OCI-LY7 (cell line): ENCODE data around the gene AGBL4. TPM values are rescaled to one million over a fixed set of nuclear protein-coding genes. Genes with fewer than 3 reads are reported as not detected.

Source experiments
- BruUV-seq: library from RNA; stranded (reverse); fragments of 400-500 nt; replicated peaks from 2 replicates; lab custom pipeline; 2021; lab: Mats Ljungman, UMichigan
- CTCF ChIA-PET: fragments of 300-600 bp; sonication (Branson Sonifier 250); formaldehyde crosslinking; loops from one replicate; lab custom pipeline; 2022; ENCODE audit warnings: antibody characterized with exemption; ENCODE audit not compliant: unreplicated experiment; lab: Charles Lee
- POLR2A ChIA-PET: fragments of 300-600 bp; sonication (Branson Sonifier 250); formaldehyde crosslinking; loops from one replicate; lab custom pipeline; 2022; ENCODE audit warnings: antibody characterized with exemption; lab: Charles Lee
- DNase-seq: peaks from one replicate; pipeline ENCODE4 v3.0.0-alpha.2; 2015; ENCODE audit warnings: low spot score
- H2AFZ ChIP-seq: fragments of 200-600 bp; sonication (generic), shearing (Covaris generic); 2 replicates; pipeline ENCODE4 v1.6.1; 2014; ENCODE audit warnings: mild to moderate bottlenecking, antibody characterized with exemption, low read length, moderate library complexity
- H3K27ac ChIP-seq: fragments of 200-600 bp; sonication (generic); 2 replicates; pipeline ENCODE4 v1.5.1; 2014; ENCODE audit warnings: mixed run types, low read depth, mild to moderate bottlenecking, moderate library complexity, low read length, inconsistent platforms; ENCODE audit not compliant: poor library complexity, severe bottlenecking
- H3K36me3 ChIP-seq: fragments of 200-600 bp; sonication (generic); 2 replicates; pipeline ENCODE4 v1.6.1; 2014; ENCODE audit warnings: mild to moderate bottlenecking, antibody characterized with exemption, low read length, moderate library complexity, mixed read lengths; ENCODE audit not compliant: insufficient read depth
- H3K4me1 ChIP-seq: fragments of 200-600 bp; sonication (generic); 2 replicates; pipeline ENCODE4 v1.5.1; 2014; ENCODE audit warnings: mild to moderate bottlenecking, low read length; ENCODE audit not compliant: insufficient read depth, poor library complexity, severe bottlenecking
- H3K4me2 ChIP-seq: fragments of 200-600 bp; sonication (generic); 2 replicates; pipeline ENCODE4 v1.6.1; 2014; ENCODE audit warnings: mild to moderate bottlenecking, low read length
- H3K4me3 ChIP-seq: fragments of 200-600 bp; sonication (generic); 2 replicates; pipeline ENCODE4 v1.5.1; 2014; ENCODE audit warnings: mild to moderate bottlenecking, low read depth, low read length; ENCODE audit not compliant: poor library complexity, severe bottlenecking
- H3K79me2 ChIP-seq: fragments of 200-600 bp; sonication (generic); 2 replicates; pipeline ENCODE4 v1.6.1; 2016; ENCODE audit warnings: low read depth, mild to moderate bottlenecking, low read length, moderate library complexity, mixed read lengths; ENCODE audit not compliant: insufficient read depth
- H3K9me2 ChIP-seq: fragments of 200-600 bp; sonication (generic); 2 replicates; pipeline ENCODE4 v1.6.1; 2016; ENCODE audit warnings: mild to moderate bottlenecking, low read length, mixed read lengths; ENCODE audit not compliant: insufficient read depth
- H3K9me3 ChIP-seq: fragments of 200-600 bp; sonication (generic); 2 replicates; pipeline ENCODE4 v1.6.1; 2014; ENCODE audit warnings: mild to moderate bottlenecking, mixed run types, low read length, mixed read lengths
- H4K20me1 ChIP-seq: fragments of 200-600 bp; sonication (generic); 2 replicates; pipeline ENCODE4 v1.6.1; 2014; ENCODE audit warnings: mild to moderate bottlenecking, antibody characterized with exemption, low read length, moderate library complexity, mixed read lengths; ENCODE audit not compliant: insufficient read depth
- EZH2phosphoT487 ChIP-seq: fragments of 200-600 bp; sonication (generic); IDR thresholded peaks from 2 replicates; pipeline ENCODE4 v1.6.1; 2018; ENCODE audit warnings: low read depth, borderline replicate concordance, mild to moderate bottlenecking, mixed run types, antibody characterized with exemption, low read length, moderate library complexity, mixed read lengths
- intact Hi-C: fragments of 100-400 bp; cut with micrococcal nuclease; formaldehyde crosslinking; loops from one replicate; pipeline ENCODE4 v1.10.0; 2022; ENCODE audit not compliant: unreplicated experiment
- total RNA-seq, 2 experiments: library from RNA; depleted of rRNA in 1 of 2; stranded (reverse); fragments of >200 nt in 1 of 2; shearing (Covaris generic) in 1 of 2; gene quantifications; 2 replicates each; pipeline ENCODE4 v1.2.3, GENCODE V29; 2014 to 2022
- TF ChIP-seq, protein P1 (sequence below): fragments of 200-600 bp; sonication (generic); conservative IDR thresholded peaks from 2 replicates; pipeline ENCODE4 v1.5.1; 2014; ENCODE audit warnings: mild to moderate bottlenecking, antibody characterized with exemption, low read length, moderate library complexity, mixed read lengths

AGBL4 gene
- total RNA-seq, 2 experiments from 2014 or later: not detected

DNA sequence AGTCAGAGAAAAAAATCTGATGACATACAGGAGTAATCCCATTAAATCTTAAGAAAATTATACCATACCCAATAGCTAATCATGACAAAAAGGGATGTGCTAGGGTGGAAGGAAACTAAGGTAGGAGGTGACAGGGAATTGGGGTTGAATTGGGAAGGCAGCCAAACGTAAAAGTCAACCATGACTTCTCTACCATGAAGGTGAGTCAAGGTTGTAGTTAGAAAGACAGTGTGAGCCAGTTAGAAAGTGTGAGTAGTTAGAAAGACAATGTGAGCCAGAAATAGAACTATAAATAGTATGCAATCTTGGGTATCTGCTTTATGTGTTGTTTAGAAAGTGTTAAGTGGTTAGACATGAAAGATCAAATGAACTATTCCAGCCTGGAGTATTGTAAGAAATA, 556.8 kb downstream of the AGBL4 start:
- no peaks in the 10 kb centered on the region for H3K79me2 ChIP-seq
- H3K4me2 ChIP-seq: no peak overlapping the region
- DNase-seq: no peak
- CTCF ChIA-PET: no interaction called here
- H3K36me3 ChIP-seq: no peaks in the 10 kb centered on the region
- H3K9me2 ChIP-seq: no peaks in the 10 kb centered on the region
- H3K9me3 ChIP-seq: no peaks in the 10 kb centered on the region
- intact Hi-C loops: no loop called here
- no peak overlapping the region for H3K4me3 ChIP-seq
- H3K27ac ChIP-seq: no peak overlapping the region
- H2AFZ ChIP-seq: no peak overlapping the region
- TF ChIP-seq, protein P1, sequence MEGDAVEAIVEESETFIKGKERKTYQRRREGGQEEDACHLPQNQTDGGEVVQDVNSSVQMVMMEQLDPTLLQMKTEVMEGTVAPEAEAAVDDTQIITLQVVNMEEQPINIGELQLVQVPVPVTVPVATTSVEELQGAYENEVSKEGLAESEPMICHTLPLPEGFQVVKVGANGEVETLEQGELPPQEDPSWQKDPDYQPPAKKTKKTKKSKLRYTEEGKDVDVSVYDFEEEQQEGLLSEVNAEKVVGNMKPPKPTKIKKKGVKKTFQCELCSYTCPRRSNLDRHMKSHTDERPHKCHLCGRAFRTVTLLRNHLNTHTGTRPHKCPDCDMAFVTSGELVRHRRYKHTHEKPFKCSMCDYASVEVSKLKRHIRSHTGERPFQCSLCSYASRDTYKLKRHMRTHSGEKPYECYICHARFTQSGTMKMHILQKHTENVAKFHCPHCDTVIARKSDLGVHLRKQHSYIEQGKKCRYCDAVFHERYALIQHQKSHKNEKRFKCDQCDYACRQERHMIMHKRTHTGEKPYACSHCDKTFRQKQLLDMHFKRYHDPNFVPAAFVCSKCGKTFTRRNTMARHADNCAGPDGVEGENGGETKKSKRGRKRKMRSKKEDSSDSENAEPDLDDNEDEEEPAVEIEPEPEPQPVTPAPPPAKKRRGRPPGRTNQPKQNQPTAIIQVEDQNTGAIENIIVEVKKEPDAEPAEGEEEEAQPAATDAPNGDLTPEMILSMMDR: no peak
- TF ChIP-seq EZH2phosphoT487: no peak
- H4K20me1 ChIP-seq: no peaks in the 10 kb centered on the region
- H3K4me1 ChIP-seq: no peaks in the 10 kb centered on the region
- POLR2A ChIA-PET: no interaction called here
- no TSS peak for BruUV-seq

- Histone ChIP-seq H3K36me3 (no peaks in the 10 kb centered on the region), H3K27ac (no peak overlapping the region), H2AFZ (no peak overlapping the region), H3K4me3 (no peak overlapping the region), H3K9me3 (no peaks in the 10 kb centered on the region), H3K4me1 (no peaks in the 10 kb centered on the region), H4K20me1 (no peaks in the 10 kb centered on the region), H3K9me2 (no peaks in the 10 kb centered on the region), H3K4me2 (no peak overlapping the region), H3K79me2 (no peaks in the 10 kb centered on the region)
- BruUV-seq: no TSS peak
- TF ChIP-seq, protein P1: no peak
- no peak for TF ChIP-seq EZH2phosphoT487
- POLR2A ChIA-PET: no interaction called here
- no peak for DNase-seq
- CTCF ChIA-PET: no interaction called here
- intact Hi-C loops: no loop called here
Observed at GRCh38 chr1:49465486-49466185, 558.1 kb downstream of the AGBL4 start.

DNA sequence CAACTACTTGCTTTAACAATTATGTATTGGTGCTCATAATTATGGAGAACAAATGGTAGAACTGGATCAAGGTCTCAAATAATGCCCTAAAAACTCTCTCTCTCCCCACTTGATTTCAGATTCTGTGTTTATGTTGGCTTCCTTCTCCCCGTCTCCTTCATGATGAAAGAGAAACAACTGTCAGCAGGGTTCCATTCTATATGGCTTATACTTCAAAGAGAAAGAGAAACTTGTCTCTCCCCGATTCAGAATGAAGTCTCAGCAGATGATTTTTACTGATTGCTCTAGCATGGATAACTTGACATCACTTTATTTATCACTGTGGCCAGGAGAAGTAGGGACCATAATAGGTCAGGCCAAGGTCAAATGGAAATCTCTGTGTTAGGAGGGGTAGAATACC, 575.6 kb downstream of the AGBL4 start:
- no peak overlapping the region for H2AFZ ChIP-seq
- no peak overlapping the region for H3K27ac ChIP-seq
- H3K4me1 ChIP-seq: no peaks in the 10 kb centered on the region
- H3K9me3 ChIP-seq: no peaks in the 10 kb centered on the region
- no peaks in the 10 kb centered on the region for H3K9me2 ChIP-seq
- DNase-seq: no peak
- TF ChIP-seq, protein P1: no peak
- no peak for TF ChIP-seq EZH2phosphoT487
- POLR2A ChIA-PET: no interaction called here
- H3K4me2 ChIP-seq: no peak overlapping the region
- no peak overlapping the region for H3K4me3 ChIP-seq
- CTCF ChIA-PET: no interaction called here
- no TSS peak for BruUV-seq
- H3K79me2 ChIP-seq: no peaks in the 10 kb centered on the region
- no peaks in the 10 kb centered on the region for H3K36me3 ChIP-seq
- H4K20me1 ChIP-seq: no peaks in the 10 kb centered on the region
- intact Hi-C loops: no loop called here
